ENCODE results near the gene DTNA. TPM values are rescaled to one million over a fixed set of nuclear protein-coding genes. Genes with fewer than 3 reads are reported as not detected.
"Not testable (repeated sequence)": the region's sequence is repeated elsewhere in the genome, so short reads cannot be mapped to it uniquely, and the experiment has no call there.

Gene DTNA
- total RNA-seq, 2 donors from 2014 or later = 10.7 to 76.2 TPM

DNA sequence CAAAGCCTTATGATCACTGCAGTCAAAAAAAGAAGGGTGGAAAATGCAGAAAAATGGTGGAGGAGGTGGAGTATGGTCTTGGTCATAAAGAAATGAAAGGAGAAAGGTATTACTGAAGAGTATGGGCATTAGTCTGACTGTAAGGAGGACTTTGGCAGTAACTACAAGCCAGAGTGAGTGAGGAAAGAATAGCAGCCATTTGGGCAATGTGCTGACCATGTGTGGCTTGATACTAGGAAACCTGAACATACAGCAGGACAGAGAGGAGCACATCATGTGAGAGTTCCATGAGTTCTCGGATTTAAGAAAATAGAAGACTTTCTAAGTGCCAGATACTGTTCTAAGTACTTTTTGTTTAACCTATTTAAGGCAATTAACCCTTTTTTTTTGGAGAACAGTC is 8.5 kb downstream of the DTNA start:
- H3K4me1 ChIP-seq (replicated peaks) = no peaks in the 10 kb centered on the region
- TF ChIP-seq POLR2AphosphoS5 (IDR thresholded peaks at IDR 0.05) (no peak), POLR2A (IDR thresholded peaks at IDR 0.05) (no peak)
- TF ChIP-seq, protein P1, sequence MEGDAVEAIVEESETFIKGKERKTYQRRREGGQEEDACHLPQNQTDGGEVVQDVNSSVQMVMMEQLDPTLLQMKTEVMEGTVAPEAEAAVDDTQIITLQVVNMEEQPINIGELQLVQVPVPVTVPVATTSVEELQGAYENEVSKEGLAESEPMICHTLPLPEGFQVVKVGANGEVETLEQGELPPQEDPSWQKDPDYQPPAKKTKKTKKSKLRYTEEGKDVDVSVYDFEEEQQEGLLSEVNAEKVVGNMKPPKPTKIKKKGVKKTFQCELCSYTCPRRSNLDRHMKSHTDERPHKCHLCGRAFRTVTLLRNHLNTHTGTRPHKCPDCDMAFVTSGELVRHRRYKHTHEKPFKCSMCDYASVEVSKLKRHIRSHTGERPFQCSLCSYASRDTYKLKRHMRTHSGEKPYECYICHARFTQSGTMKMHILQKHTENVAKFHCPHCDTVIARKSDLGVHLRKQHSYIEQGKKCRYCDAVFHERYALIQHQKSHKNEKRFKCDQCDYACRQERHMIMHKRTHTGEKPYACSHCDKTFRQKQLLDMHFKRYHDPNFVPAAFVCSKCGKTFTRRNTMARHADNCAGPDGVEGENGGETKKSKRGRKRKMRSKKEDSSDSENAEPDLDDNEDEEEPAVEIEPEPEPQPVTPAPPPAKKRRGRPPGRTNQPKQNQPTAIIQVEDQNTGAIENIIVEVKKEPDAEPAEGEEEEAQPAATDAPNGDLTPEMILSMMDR (IDR thresholded peaks at IDR 0.05) = no peak
- WGBS = 61% methylated on average over 1 of the region's 1 CpG
- H3K4me3 ChIP-seq = no peak overlapping the region
- H3K36me3 ChIP-seq = no peaks in the 10 kb centered on the region
- intact Hi-C loops (cut with DNase I) = no loop called here
- no peaks in the 10 kb centered on the region for H3K9me3 ChIP-seq
- H3K27ac ChIP-seq = no peak overlapping the region
- DNase-seq (ENCODE audit: low spot score) = no peak
- H3K27me3 ChIP-seq (replicated peaks; ENCODE audit: insufficient read depth) = no peaks in the 10 kb centered on the region

DNA sequence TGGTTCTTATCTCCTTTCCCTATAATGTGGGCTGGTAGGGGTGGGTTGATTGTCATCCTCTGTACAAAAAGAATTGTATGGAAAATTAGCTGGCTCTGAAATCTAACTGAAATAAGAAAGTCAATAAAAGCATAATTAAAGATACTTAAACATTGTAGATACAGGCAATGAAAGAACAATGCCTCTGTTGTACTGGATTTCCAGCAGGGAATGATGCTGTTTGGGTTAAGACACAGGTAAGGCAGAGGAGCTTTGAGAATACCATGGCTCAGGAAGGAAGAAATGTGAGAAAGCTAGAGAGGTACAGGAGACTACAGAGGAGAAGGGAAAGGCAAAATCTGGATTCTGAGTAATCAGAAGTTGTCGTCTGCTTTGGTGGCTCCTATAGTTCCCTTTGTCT is 10.1 kb downstream of the DTNA start:
- H3K36me3 ChIP-seq = no peaks in the 10 kb centered on the region

DNA sequence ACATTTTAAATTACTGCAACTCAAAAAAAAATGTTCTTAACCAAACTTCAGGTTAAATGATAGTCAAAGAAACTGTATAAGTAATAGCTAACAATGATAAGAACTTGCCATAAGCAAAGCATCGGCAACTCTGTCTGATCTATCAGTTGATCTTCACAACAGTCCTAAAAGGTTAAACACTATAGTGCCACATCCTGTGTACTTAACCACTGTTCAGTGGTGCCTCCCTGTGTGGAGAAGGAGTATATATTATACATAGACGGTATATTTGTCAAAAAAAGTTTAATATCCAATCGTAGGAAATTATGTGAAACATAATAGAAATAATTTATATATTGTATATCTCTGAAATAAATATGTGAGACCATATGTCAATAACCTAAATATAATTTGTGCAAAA is 13.0 kb downstream of the DTNA start:
- WGBS = 67% methylated on average over 3 of the region's 3 CpGs

More for the DNA sequence above, 10.1 kb downstream of the DTNA start:
- Histone ChIP-seq H3K27ac (no peak overlapping the region), H3K9me3 (no peaks in the 10 kb centered on the region), H3K4me3 (no peak overlapping the region), H3K4me1 (replicated peaks) (no peaks in the 10 kb centered on the region), H3K27me3 (replicated peaks; ENCODE audit: insufficient read depth) (no peaks in the 10 kb centered on the region)
- DNase-seq (ENCODE audit: low spot score) = no peak
- WGBS = 89% methylated on average over 1 of the region's 1 CpG
- intact Hi-C loops (cut with DNase I) = loop anchor here (10.0 kb wide), 1 partner anchor 225 kb away; no protein-coding TSS in a partner anchor
- TF ChIP-seq POLR2AphosphoS5 (IDR thresholded peaks at IDR 0.05) (no peak), POLR2A (IDR thresholded peaks at IDR 0.05) (no peak)
- TF ChIP-seq, protein P1 (IDR thresholded peaks at IDR 0.05) = no peak

DNA sequence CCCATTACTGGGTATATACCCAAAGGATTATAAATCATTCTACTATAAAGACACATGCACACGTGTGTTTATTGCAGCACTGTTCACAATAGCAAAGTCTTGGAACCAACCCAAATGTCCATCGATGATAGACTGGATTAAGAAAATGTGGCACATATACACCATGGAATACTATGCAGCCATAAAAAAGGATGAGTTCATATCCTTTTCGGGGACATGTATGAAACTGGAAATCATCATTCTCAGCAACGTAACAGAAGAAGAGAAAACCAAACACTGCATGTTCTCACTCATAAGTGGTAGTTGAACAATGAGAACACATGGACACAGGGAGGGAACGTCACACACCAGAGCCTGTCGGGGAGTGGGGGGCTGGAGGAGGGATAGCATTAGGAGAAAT is 15.6 kb downstream of the DTNA start:
- H3K36me3 ChIP-seq; H3K9me3 ChIP-seq; DNase-seq (ENCODE audit: low spot score); H3K4me1 ChIP-seq (replicated peaks); H3K4me3 ChIP-seq; H3K27me3 ChIP-seq (replicated peaks; ENCODE audit: insufficient read depth); H3K27ac ChIP-seq: not testable (repeated sequence)
- WGBS = 90% methylated on average over 6 of the region's 6 CpGs
- intact Hi-C loops (cut with DNase I) = loop anchor here (10.0 kb wide), 1 partner anchor 231 kb away; no protein-coding TSS in a partner anchor

More for the DNA sequence above, 13.0 kb downstream of the DTNA start:
- no peaks in the 10 kb centered on the region for H3K4me1 ChIP-seq (replicated peaks)
- H3K4me3 ChIP-seq = no peak overlapping the region
- no peak overlapping the region for H3K27ac ChIP-seq
- H3K27me3 ChIP-seq (replicated peaks; ENCODE audit: insufficient read depth) = no peaks in the 10 kb centered on the region
- intact Hi-C loops (cut with DNase I) = loop anchor here (10.0 kb wide), 1 partner anchor 228 kb away; no protein-coding TSS in a partner anchor
- TF ChIP-seq, protein P1 (IDR thresholded peaks at IDR 0.05) = no peak
- TF ChIP-seq POLR2AphosphoS5 (IDR thresholded peaks at IDR 0.05) (no peak), POLR2A (IDR thresholded peaks at IDR 0.05) (no peak)
- H3K36me3 ChIP-seq = no peaks in the 10 kb centered on the region
- no peaks in the 10 kb centered on the region for H3K9me3 ChIP-seq
- DNase-seq (ENCODE audit: low spot score) = no peak

DNA sequence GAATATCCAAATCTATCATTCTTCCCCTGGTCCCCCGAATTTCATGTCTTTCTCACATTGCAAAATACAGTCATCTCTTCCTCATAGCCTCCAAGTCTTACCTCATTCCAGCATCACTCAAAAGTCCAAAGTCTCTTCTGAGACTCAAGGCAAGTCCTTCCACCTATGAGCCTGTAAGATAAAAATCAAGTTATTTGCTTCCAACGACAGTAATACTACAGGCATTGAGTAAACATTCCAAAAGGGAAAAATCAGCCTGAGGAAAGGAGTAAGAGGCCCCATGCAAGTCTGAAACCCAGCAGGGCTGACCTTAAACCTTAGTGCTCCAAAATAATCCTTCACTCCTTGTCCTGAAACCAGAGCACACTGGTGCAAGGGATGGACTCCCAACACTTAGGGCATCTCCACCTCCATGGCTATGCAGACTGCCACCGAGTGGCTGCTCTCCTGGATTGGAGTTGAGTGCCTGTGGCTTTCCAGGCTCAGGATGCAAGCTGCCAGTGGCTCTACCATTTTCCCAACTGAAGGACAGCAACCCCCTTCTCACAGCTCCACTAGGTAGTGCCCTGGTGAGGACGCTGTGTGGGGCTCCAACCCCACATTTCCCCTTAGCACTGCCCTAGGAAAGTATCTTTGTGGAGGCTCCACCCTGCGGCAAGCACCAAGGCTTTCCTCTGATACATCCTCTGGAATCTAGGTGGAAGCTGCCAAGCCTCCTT is 16.3 kb downstream of the DTNA start:
- no peak for DNase-seq (ENCODE audit: low spot score)
- no peaks in the 10 kb centered on the region for H3K36me3 ChIP-seq
- no peaks in the 10 kb centered on the region for H3K9me3 ChIP-seq
- 69% methylated on average over 5 of the region's 5 CpGs for WGBS
- H3K27me3 ChIP-seq (replicated peaks; ENCODE audit: insufficient read depth) = no peaks in the 10 kb centered on the region
- no peak for TF ChIP-seq POLR2AphosphoS5 (IDR thresholded peaks at IDR 0.05)
- TF ChIP-seq, protein P1 (IDR thresholded peaks at IDR 0.05) = no peak
- no peak for TF ChIP-seq POLR2A (IDR thresholded peaks at IDR 0.05)
- H3K27ac ChIP-seq = no peak overlapping the region
- no peaks in the 10 kb centered on the region for H3K4me1 ChIP-seq (replicated peaks)
- no peak overlapping the region for H3K4me3 ChIP-seq
- intact Hi-C loops (cut with DNase I) = loop anchor here (10.0 kb wide), 1 partner anchor 232 kb away; no protein-coding TSS in a partner anchor

Measured in prostate gland (tissue), 2 donors.